ENCODE results near the gene SDCBP2.
A peak's percentile ranks its signal among the peaks of the same experiment; 100 is the strongest.

Gene SDCBP2

GRCh38 chr20:1371202-1371782 lies 42.4 kb upstream of the SDCBP2 start:
- Histone ChIP-seq H3K27ac (no peak overlapping the region), H3K9me3 (ENCODE audit: severe bottlenecking) (no peaks in the 10 kb centered on the region), H3K27me3 (ENCODE audit: insufficient read depth, low read depth, severe bottlenecking) (no peaks in the 10 kb centered on the region), H3K4me3 (ENCODE audit: low read depth, low read length) (no peak overlapping the region), H3K36me3 (peaks cover 40% of the 10 kb centered on the region)
- TF ChIP-seq, protein P1, sequence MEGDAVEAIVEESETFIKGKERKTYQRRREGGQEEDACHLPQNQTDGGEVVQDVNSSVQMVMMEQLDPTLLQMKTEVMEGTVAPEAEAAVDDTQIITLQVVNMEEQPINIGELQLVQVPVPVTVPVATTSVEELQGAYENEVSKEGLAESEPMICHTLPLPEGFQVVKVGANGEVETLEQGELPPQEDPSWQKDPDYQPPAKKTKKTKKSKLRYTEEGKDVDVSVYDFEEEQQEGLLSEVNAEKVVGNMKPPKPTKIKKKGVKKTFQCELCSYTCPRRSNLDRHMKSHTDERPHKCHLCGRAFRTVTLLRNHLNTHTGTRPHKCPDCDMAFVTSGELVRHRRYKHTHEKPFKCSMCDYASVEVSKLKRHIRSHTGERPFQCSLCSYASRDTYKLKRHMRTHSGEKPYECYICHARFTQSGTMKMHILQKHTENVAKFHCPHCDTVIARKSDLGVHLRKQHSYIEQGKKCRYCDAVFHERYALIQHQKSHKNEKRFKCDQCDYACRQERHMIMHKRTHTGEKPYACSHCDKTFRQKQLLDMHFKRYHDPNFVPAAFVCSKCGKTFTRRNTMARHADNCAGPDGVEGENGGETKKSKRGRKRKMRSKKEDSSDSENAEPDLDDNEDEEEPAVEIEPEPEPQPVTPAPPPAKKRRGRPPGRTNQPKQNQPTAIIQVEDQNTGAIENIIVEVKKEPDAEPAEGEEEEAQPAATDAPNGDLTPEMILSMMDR (IDR thresholded peaks at IDR 0.05; ENCODE audit: low read depth, low read length) = no peak
- no peak for DNase-seq

DNA sequence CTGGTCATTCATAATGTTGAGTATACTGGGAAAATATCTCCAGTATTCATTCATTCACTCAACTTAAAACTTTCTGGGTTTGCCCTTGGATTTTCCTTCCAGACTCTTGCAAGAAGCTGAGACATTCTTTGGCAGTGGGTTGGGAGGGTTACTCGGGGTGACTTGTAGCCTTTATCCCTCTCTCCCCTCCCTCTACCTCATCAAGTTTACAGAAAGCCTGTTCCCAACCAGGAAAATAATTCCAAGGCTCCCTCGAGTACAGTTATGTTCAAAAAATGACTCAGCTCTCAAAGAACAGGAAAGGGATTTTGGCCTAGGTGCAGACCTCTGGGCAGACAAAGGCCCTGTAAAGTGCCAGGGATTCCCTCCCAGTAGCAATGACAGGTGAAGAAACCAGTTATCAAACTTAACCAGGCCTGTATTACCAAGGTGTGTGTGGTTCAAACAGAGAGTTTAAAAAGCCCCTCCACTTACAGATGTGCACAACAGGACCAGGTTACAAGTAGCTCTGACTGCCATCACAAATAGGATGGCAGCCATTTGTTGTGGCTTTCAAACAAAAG lies 41.7 kb upstream of the SDCBP2 start:
- no peaks in the 10 kb centered on the region for H3K9me3 ChIP-seq (ENCODE audit: severe bottlenecking)
- no peaks in the 10 kb centered on the region for H3K27me3 ChIP-seq (ENCODE audit: insufficient read depth, low read depth, severe bottlenecking)
- no peak for DNase-seq
- H3K4me3 ChIP-seq (ENCODE audit: low read depth, low read length) = no peak overlapping the region
- H3K27ac ChIP-seq = no peak overlapping the region
- TF ChIP-seq, protein P1 (IDR thresholded peaks at IDR 0.05; ENCODE audit: low read depth, low read length) = no peak
- peaks cover 40% of the 10 kb centered on the region for H3K36me3 ChIP-seq

- DNase-seq = peak; percentile 52
- Histone ChIP-seq H3K27me3 (ENCODE audit: insufficient read depth, low read depth, severe bottlenecking) (no peaks in the 10 kb centered on the region), H3K36me3 (peaks cover 40% of the 10 kb centered on the region), H3K4me3 (ENCODE audit: low read depth, low read length) (no peak overlapping the region), H3K27ac (peak overlapping the region; percentile 45), H3K9me3 (ENCODE audit: severe bottlenecking) (no peaks in the 10 kb centered on the region)
- TF ChIP-seq, protein P1 (IDR thresholded peaks at IDR 0.05; ENCODE audit: low read depth, low read length) = no peak
Observed at GRCh38 chr20:1369970-1370369, 41.0 kb upstream of the SDCBP2 start.

DNA sequence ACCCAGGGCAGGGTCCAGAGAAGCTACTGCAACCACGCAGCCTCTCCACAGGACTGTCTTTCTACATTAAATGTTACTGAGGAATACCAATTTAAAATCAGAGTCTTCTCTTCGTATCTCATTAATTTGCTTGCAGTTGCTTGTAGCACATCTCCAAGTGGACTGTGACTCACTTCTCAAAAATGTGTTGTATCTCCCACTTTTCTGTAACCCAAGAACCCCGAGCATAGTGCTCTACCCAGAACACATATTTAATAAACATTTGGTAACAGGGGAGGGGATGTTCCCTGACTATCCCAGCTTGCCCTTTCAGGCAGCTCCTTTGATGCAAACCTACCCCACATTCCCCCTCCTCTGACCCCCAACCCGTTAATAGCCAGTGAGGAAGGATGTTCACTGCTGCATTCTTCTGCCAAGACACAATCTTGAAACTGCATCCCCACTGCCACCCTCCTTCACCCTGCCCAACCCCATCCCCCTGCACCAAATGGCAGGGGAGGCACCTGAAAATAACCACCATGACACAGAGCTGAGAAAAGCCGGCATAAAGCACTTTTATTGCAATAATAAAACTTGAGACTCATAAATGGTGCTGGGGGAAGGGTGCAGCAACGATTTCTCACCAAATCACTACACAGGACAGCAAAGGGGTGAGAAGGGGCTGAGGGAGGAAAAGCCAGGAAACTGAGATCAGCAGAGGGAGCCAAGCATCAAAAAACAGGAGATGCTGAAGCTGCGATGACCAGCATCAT lies 39.7 kb upstream of the SDCBP2 start:
- Histone ChIP-seq H3K4me3 (ENCODE audit: low read depth, low read length) (no peak overlapping the region), H3K27ac (no peak overlapping the region), H3K36me3 (peaks cover 31% of the 10 kb centered on the region), H3K9me3 (ENCODE audit: severe bottlenecking) (no peaks in the 10 kb centered on the region), H3K27me3 (ENCODE audit: insufficient read depth, low read depth, severe bottlenecking) (no peaks in the 10 kb centered on the region)
- no peak for DNase-seq
- TF ChIP-seq, protein P1 (IDR thresholded peaks at IDR 0.05; ENCODE audit: low read depth, low read length) = no peak

GRCh38 chr20:1367479-1367878 lies 38.5 kb upstream of the SDCBP2 start:
- no peak overlapping the region for H3K27ac ChIP-seq
- H3K27me3 ChIP-seq (ENCODE audit: insufficient read depth, low read depth, severe bottlenecking) = no peaks in the 10 kb centered on the region
- TF ChIP-seq, protein P1 (IDR thresholded peaks at IDR 0.05; ENCODE audit: low read depth, low read length) = no peak

More at GRCh38 chr20:1367479-1367878, 38.5 kb upstream of the SDCBP2 start:
- H3K4me3 ChIP-seq (ENCODE audit: low read depth, low read length) = no peak overlapping the region
- peaks cover 24% of the 10 kb centered on the region for H3K36me3 ChIP-seq
- no peaks in the 10 kb centered on the region for H3K9me3 ChIP-seq (ENCODE audit: severe bottlenecking)
- DNase-seq = no peak
